UCSD-AML1 (cell line): ENCODE data around the gene BCORL1.

Source experiments
- DNase-seq: peaks from one replicate; lab custom pipeline; 2025; ENCODE audit not compliant: unreplicated experiment; lab: John Stamatoyannopoulos, UW

The BCORL1 gene

DNA sequence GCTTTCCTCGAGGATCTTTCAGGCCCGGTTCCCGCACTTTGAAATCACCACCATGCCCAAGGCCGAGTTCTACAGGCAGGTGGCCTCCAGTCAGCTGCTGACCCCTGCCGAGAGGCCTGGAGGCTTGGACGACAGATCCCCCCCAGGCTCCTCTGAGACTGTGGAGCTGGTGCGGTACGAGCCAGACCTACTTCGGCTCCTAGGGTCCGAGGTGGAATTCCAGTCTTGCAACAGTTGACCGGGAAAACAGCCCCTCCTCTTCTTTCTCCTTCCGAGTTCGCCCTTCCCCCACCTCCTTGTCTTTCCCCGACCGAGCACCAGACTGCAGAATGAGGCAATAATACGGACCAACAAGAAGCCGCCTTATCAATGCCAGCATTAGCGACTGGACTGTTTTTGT is 73.5 kb downstream of the BCORL1 start:
- DNase-seq = no peak

GRCh38 chrX:130057209-130057608 is 74.8 kb downstream of the BCORL1 start:
- no peak for DNase-seq

DNA sequence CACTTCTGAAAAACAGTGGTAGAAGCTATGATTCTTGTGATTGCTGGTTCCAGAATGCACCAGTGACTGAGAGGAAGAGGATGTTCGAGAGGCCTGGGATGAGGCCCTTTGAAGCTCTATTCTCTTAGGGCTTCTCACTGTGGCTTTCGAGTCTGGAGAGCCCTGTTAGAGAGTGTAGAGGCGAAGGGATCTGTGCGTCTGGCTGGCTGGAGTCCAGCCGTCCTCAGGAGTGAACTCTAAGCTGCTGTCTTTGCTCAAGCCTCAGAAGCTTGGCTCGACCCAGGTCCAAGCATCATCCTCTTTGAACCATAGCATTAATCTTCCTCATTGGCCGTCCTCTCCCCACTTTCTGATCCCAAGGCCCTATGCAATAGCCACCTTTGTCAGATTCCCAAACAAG is 76.2 kb downstream of the BCORL1 start:
- no peak for DNase-seq

GRCh38 chrX:130060122-130061069 is 78.0 kb downstream of the BCORL1 start:
- peak; percentile 80 for DNase-seq

DNA sequence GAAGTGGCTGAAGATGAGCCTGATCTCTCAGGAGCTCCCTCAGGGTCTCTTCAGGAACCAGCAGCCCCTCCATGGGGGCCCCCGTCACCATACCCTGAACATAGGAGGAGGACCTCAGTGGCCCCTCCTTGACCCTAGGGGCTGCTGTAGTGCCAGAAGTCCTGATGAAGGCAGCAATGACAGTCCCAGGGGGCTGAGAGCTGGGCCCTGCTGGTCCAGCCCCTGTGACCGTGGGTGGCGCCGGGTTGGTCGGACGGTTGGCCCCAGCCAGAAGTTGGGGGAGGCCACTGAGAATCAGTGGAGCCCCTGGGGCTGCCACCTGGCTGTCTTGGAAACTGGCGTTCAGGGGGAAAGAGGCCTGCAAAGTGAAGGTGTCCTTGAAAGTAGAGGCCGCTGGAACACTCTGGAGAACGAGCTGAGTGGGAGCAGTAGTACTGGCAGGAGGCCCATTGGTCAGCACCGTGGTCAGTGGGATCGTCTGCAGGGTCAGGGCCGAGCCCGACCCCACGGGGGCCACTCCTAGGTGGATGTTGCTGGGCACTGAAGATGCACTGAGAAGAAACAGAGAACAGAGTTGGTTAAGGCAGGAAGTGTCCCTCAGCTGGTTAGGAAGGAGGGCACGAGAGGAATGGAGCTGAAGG is 84.7 kb downstream of the BCORL1 start:
- DNase-seq = no peak

- no peak for DNase-seq
Observed at GRCh38 chrX:130071611-130072344, 89.3 kb downstream of the BCORL1 start.

DNA sequence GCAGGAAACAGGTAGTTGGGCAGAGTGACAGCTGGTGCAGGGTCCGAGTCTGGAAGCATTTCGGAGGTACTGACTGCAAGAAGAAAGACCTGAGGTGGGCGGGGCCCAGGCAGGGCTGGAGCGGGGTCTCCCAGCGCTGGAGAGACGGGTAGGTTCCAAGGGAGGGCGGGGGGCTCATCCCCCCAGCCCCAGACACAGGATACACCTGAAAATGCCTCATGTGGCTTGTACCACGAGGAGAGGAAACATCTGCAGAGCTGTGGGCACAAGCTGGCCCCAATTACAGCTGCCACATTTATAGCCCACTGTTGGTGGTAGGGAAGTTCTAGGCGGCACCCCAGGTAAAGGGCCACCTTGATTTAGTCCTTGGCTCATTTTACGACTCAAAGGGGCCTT is 89.9 kb downstream of the BCORL1 start:
- DNase-seq = no peak

GRCh38 chrX:130075777-130076176 is 93.3 kb downstream of the BCORL1 start:
- no peak for DNase-seq

- peak; percentile 46 for DNase-seq
Observed at GRCh38 chrX:130079824-130080406, 97.5 kb downstream of the BCORL1 start.

- DNase-seq = no peak
Observed at GRCh38 chrX:130080791-130081367, 98.4 kb downstream of the BCORL1 start.

DNA sequence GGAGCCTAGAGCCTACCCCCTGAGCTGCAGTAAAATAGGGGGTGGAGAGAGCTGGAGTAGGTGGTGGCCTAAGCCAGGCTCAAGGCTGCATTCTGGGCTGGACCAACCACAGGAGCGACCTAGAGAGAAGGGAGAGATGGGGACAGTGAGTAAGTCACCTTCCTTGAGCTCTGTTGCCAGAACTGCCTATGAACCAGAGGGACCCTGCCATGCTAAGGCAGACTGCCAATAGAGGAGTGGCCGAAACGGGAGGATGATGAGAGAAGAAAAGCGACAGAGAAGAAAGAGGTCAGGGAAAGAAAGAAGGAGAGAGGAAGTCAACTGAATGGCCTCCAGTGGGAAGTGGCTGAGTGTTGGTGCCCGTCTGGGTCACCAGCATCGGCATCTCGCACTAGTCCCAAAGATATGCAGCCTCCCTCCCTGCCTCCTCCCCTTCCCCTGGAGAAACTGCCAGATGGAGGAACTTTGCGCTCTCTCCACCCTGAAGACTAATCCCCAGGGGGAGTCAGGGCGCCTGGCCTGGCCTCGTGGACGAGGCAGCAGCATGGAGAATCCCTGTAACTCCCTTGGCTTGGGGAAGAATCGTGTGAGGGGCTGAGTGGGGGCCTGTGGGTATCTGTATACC is 99.1 kb downstream of the BCORL1 start:
- no peak for DNase-seq

DNA sequence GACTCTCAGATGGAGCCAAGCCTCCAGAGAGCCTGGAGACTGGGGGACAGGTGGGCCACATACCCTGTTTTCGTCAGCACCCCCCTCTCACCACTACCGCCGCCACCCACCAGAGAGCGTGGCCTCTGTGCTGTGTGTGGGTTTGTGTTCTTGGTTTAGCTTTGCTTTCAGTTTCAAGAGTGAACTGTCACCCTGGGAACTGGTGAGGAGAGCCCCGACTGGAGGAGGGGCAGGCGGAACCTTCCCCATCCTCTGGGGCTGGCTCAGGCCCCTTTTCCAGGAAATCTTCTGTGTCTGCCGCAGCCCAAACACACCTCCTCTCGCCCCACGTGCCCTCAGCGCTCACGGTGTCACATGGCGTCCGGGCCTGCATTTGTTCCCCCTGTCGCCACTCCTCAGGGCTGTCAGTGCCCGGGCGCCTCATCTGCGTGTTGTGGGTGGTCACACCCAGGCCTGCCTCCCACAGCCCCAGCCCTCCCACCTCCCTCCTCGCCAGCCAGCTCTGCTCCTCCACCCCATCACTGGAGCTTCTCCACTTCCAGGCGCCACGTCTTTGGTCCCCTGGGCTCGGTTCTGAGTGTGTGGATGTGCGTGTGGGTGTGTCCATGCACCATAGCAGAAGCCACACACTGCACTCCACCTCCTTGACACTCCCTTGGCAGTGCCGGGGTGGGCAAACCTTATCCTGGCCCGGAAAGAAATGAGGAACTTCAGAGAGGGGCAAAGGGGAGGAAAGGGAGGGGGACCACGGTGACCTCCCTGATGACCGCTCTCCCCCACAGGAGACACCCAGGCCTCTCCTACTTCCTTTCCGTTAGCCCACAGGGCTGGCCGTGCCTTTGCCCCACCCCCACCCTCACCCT is 100.0 kb downstream of the BCORL1 start:
- DNase-seq = peak; percentile 87

- DNase-seq = no peak
Observed at GRCh38 chrX:130083107-130083490, 100.7 kb downstream of the BCORL1 start.

DNA sequence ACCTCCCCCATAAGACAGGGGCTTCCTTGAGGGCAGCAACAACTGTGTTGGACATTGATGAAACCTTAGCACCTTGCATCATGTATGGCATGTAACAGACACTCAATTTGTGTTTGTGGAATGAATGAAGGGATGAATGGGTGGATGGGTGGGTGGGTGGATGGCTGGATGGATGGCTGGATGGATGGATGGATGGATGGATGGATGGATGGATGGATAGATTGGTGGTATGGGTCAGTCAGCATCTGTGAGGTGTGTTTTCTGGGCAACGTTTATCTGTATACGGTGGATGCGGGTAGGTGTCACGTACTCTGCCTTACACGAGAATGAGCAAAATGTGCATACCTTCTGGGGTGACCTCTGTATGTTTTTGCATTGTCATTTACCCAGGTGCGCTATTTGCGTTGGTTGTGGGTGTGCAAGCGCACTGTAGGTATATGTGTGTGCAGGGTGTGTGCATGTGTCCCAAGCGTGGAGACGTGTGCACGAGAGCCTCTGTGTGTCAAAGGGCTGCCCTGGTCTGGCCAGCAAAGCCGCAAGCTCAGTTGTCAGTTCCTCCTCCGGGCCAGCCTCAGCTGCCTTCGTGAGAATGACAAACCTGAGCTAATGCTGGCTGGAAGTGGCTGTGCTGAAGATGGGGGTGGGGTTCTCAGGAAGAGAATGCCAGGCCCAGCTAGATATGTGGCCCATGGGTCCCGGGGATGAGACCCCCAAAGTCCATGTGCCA is 101.4 kb downstream of the BCORL1 start:
- peak; percentile 64 for DNase-seq

DNA sequence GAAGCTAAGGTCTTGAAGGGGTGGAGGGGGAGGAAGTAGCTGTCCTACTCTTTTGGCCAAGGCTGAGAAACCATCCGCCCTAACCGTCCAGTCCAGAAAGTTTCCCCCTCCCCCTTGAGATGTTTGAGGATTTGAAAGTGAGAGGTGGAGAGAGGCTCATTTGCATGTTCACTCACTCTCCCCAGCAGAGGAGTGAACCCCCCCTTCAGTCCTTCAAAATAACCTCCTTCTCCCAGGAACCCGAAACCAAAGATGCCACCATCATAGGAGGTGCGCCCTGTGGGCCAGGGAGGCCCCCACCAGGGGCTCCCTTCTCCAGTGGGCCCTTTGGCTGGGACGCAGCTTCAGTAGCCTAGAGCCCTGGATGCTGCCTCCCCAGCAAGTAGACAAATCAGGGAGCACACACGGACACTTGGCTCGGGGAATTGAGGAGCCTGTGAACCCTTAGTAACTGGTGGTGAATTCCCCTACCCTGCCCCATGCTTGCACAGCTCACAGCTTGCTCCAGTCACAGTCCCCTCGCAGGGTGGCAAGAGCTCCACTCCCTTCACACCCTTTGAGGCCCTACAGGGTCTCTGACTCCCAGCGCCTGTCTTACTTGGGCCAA is 102.3 kb downstream of the BCORL1 start:
- no peak for DNase-seq

GRCh38 chrX:130085551-130086446 is 103.4 kb downstream of the BCORL1 start:
- no peak for DNase-seq

DNA sequence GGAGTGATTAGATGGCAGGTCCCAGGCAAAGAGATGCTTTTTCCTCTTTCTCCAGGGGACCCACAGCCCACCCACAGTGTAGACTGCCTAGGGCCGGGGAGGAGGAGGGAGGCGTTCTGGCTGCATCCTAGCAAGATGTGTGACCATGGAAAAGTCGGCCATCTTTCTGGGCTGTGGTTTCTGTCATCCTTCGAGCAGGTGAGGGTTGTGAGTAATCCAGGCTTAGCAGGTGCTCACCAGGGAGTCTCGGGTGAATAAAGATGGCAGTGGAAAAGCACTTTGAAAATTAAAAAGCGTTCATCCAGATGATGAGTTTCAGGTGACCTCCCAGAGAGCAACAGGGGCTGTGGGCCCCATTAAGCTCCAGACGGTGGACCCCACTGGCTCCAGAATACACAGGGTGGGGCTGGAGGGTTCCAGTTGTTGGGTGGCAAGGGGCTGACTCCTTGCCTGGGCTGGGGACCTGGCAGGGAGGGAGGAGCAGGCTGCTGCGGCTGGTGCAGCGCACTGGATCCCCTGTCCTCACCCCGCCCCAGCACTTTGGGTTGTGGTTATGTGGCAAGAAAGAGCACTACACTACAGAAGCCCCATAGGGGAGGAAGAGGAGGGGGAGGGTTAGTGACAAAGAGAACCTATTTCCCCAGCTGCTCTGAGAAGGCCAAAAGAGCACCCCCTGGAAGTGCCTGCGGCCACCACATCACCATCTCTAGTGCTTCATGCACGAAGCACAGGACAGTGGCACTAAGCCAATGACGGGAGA is 104.2 kb downstream of the BCORL1 start:
- DNase-seq = peak; percentile 72
